Esophagus squamous epithelium (tissue), 5 donors: Measurements from ENCODE around the gene IL36A. TPM values are rescaled to one million over a fixed set of nuclear protein-coding genes. Genes with fewer than 3 reads are reported as not detected.

Experiments
- DNase-seq: peaks from one replicate; lab custom pipeline; 2025; lab: John Stamatoyannopoulos, UW
- H3K27ac ChIP-seq, 4 donors: fragments of 200-600 bp; sonication (generic); one replicate each; pipeline ENCODE4 v1.5.1; 2016 to 2019; ENCODE audit warnings: mild to moderate bottlenecking in 1 of 4
- H3K27me3 ChIP-seq, 4 donors: fragments of 200-600 bp; sonication (generic); 1 replicate in 3 of 4; 2 replicates in 1 of 4; pipeline versions ENCODE4 v1.5.1 to v1.6.0; 2017 to 2021; ENCODE audit warnings: antibody characterized with exemption in 1 of 4
- H3K36me3 ChIP-seq, 3 donors: fragments of 200-600 bp; sonication (generic); one replicate each; pipeline ENCODE4 v1.5.1; 2016 to 2019
- H3K4me1 ChIP-seq, 3 donors: fragments of 200-600 bp; sonication (generic); one replicate each; pipeline ENCODE4 v1.5.1; 2017 to 2019
- H3K4me3 ChIP-seq, 4 donors: fragments of 200-600 bp; sonication (generic); 1 replicate in 3 of 4; 2 replicates in 1 of 4; pipeline ENCODE4 v1.5.1; 2016 to 2019; ENCODE audit warnings: mild to moderate bottlenecking in 2 of 4, moderate library complexity in 1 of 4
- H3K9me3 ChIP-seq, 3 donors: fragments of 200-600 bp; sonication (generic); one replicate each; pipeline ENCODE4 v1.5.1; 2016 to 2019
- CTCF ChIP-seq, 6 experiments: fragments of 450-650 bp in 4 of 6; fragments of 200-600 bp in 2 of 6; sonication (generic) in 2 of 6; IDR thresholded peaks; one replicate each; pipeline ENCODE4 v1.5.1; 2016 to 2019; ENCODE audit warnings: antibody characterized with exemption in 6 of 6, mild to moderate bottlenecking in 4 of 6, moderate library complexity in 4 of 6
- POLR2A ChIP-seq, 4 donors: fragments of 450-650 bp; IDR thresholded peaks; one replicate each; pipeline ENCODE4 v1.6.1; 2017; ENCODE audit warnings: antibody characterized with exemption in 4 of 4, mild to moderate bottlenecking in 4 of 4, moderate library complexity in 3 of 4
- WGBS, 2 donors: methylation state at CpG; one replicate each; pipeline ENCODE4 v1.1.5; 2018; 5-methylcytosine and 5-hydroxymethylcytosine counted together
- intact Hi-C: fragments of 100-400 bp; cut with DNase I; formaldehyde crosslinking; loops from one replicate; pipeline ENCODE4 v1.15.0; 2022
- total RNA-seq, 4 donors: library from RNA; depleted of rRNA; stranded (reverse); fragments of >200 nt; gene quantifications; one replicate each; pipeline ENCODE4 v1.1.0, GENCODE V29; 2016
- donor health status: DM: yes; HTN: yes; CAD: no.

Gene IL36A
- total RNA-seq, 4 donors from 2014 or later, result 54.9 to 254 (median 207) TPM

- Histone ChIP-seq H3K36me3 (no peaks in the 10 kb centered on the region), H3K4me1 (no peaks in the 10 kb centered on the region), H3K27me3 (peaks cover 0 to 24% (median 0%) of the 10 kb centered on the region in 4 donors), H3K9me3 (no peaks in the 10 kb centered on the region), H3K27ac (no peak overlapping the region), H3K4me3 (no peak overlapping the region)
- no peak for DNase-seq
- intact Hi-C loops, result no loop called here
- TF ChIP-seq CTCF (IDR thresholded peaks at IDR 0.05) (no peak), POLR2A (IDR thresholded peaks at IDR 0.05) (no peak)
- 60 to 69% methylated on average over 1 of the region's 1 CpG for WGBS, 2 donors
Measured at GRCh38 chr2:113015042-113015441, 9.8 kb downstream of the IL36A start.

GRCh38 chr2:113015655-113016054 is 10.4 kb downstream of the IL36A start:
- H3K27ac ChIP-seq, result no peak overlapping the region
- DNase-seq, result no peak

GRCh38 chr2:113018509-113018908 is 13.2 kb downstream of the IL36A start:
- H3K4me1 ChIP-seq, result no peaks in the 10 kb centered on the region
- intact Hi-C loops, result no loop called here
- TF ChIP-seq POLR2A (IDR thresholded peaks at IDR 0.05) (no peak), CTCF (IDR thresholded peaks at IDR 0.05) (no peak)
- peaks cover 0 to 27% (median 0%) of the 10 kb centered on the region in 4 donors for H3K27me3 ChIP-seq
- H3K4me3 ChIP-seq, result no peak overlapping the region
- H3K9me3 ChIP-seq, result no peaks in the 10 kb centered on the region
- H3K27ac ChIP-seq, result no peak overlapping the region
- WGBS, 2 donors, result 74 to 81% methylated on average over 3 of the region's 3 CpGs
- no peak for DNase-seq
- no peaks in the 10 kb centered on the region for H3K36me3 ChIP-seq

More at GRCh38 chr2:113015655-113016054, 10.4 kb downstream of the IL36A start:
- Histone ChIP-seq H3K4me3 (no peak overlapping the region), H3K36me3 (no peaks in the 10 kb centered on the region), H3K9me3 (no peaks in the 10 kb centered on the region), H3K4me1 (no peaks in the 10 kb centered on the region), H3K27me3 (peaks cover 0 to 24% (median 0%) of the 10 kb centered on the region in 4 donors)
- no peak for TF ChIP-seq CTCF (IDR thresholded peaks at IDR 0.05)
- no peak for TF ChIP-seq POLR2A (IDR thresholded peaks at IDR 0.05)
- intact Hi-C loops, result no loop called here
- WGBS, 2 donors, result 80% methylated on average over 2 of the region's 2 CpGs

- Histone ChIP-seq H3K27ac (no peak overlapping the region), H3K27me3 (peaks cover 0 to 43% (median 0%) of the 10 kb centered on the region in 4 donors), H3K36me3 (no peaks in the 10 kb centered on the region), H3K9me3 (no peaks in the 10 kb centered on the region), H3K4me3 (no peak overlapping the region), H3K4me1 (no peaks in the 10 kb centered on the region)
- no peak for DNase-seq
- TF ChIP-seq POLR2A (IDR thresholded peaks at IDR 0.05) (no peak), CTCF (IDR thresholded peaks at IDR 0.05) (no peak)
- 53 to 74% methylated on average over 4 of the region's 4 CpGs for WGBS, 2 donors
- intact Hi-C loops, result no loop called here
Measured at GRCh38 chr2:113021312-113021711, 16.1 kb downstream of the IL36A start.

GRCh38 chr2:113024764-113025163 is 19.5 kb downstream of the IL36A start:
- no peaks in the 10 kb centered on the region for H3K9me3 ChIP-seq
- H3K4me1 ChIP-seq, result no peaks in the 10 kb centered on the region
- 78 to 80% methylated on average over 2 of the region's 2 CpGs for WGBS, 2 donors
- no peak for DNase-seq
- no peaks in the 10 kb centered on the region for H3K36me3 ChIP-seq
- intact Hi-C loops, result no loop called here
- peaks cover 0 to 54% (median 0%) of the 10 kb centered on the region in 4 donors for H3K27me3 ChIP-seq
- TF ChIP-seq POLR2A (IDR thresholded peaks at IDR 0.05), result no peak
- TF ChIP-seq CTCF (IDR thresholded peaks at IDR 0.05), result no peak
- H3K27ac ChIP-seq, result no peak overlapping the region
- H3K4me3 ChIP-seq, result no peak overlapping the region
